A549 (cell line): Measurements from ENCODE around the gene MYT1.

Experiments used
- CTCF ChIP-seq: fragments of >200 bp; sonication (Bioruptor Twin); formaldehyde crosslinking; IDR thresholded peaks from 3 replicates; pipeline ENCODE4 v1.5.1; 2016
- POLR2A ChIP-seq: IDR thresholded peaks from 2 replicates; pipeline ENCODE4 v1.6.1; 2012; ENCODE audit warnings: mild to moderate bottlenecking, low read length

DNA sequence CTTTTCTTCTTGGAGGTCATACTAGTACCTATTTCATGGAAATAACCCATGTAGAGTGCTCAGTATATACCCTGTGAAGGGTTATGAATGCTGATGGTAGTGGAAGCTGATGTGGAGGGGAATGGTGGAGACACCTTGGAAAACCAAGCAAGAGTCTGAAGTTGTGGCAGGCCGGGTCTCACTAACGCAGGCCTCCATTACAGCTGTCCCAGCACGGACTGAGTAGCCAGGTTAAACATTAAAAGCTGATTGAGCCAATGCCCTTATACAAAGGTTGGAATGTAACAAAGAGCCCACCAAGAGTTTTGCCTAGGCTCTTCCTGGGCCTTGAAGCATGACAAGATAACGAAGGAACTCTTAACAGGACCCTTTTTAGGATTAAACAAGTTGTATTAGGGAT, 89.2 kb downstream of the MYT1 start:
- TF ChIP-seq CTCF = no peak
- no peak for TF ChIP-seq POLR2A
